Cardiac muscle cell (in vitro differentiated cells and primary cell): ENCODE data around the gene GPR108. TPM values are rescaled to one million over a fixed set of nuclear protein-coding genes. Genes with fewer than 3 reads are reported as not detected.
"Not testable (repeated sequence)": the region's sequence is repeated elsewhere in the genome, so short reads cannot be mapped to it uniquely, and the experiment has no call there.

Source experiments
- DNase-seq, 2 donors: peaks; one replicate each; pipeline versions ENCODE4 v3.0.0 to v3.0.0-alpha.2; 2010 to 2017; ENCODE audit warnings: low read depth in 1 of 2, low spot score in 1 of 2
- H3K27ac ChIP-seq: fragments of 200-600 bp; sonication (generic); 2 replicates; pipeline ENCODE4 v1.5.1; 2016
- H3K27me3 ChIP-seq: fragments of 200-600 bp; sonication (generic); 2 replicates; pipeline ENCODE4 v1.6.0; 2016; ENCODE audit warnings: control low read depth
- H3K36me3 ChIP-seq: fragments of 200-600 bp; sonication (generic); 2 replicates; pipeline ENCODE4 v1.5.1; 2016; ENCODE audit warnings: control low read depth
- H3K4me1 ChIP-seq: fragments of 200-600 bp; sonication (generic); 2 replicates; pipeline ENCODE4 v1.8.1; 2017; ENCODE audit warnings: low read depth, mild to moderate bottlenecking, mixed run types
- H3K4me3 ChIP-seq: fragments of 200-600 bp; sonication (generic); 2 replicates; pipeline ENCODE4 v1.5.1; 2016; ENCODE audit warnings: mild to moderate bottlenecking
- H3K9me3 ChIP-seq: fragments of 200-600 bp; sonication (generic); 2 replicates; pipeline ENCODE4 v1.5.1; 2017; ENCODE audit warnings: low read depth, mild to moderate bottlenecking, control low read depth
- CTCF ChIP-seq: IDR thresholded peaks from 2 replicates; pipeline ENCODE4 v1.5.1; 2012; ENCODE audit warnings: low read depth, mild to moderate bottlenecking, low read length
- polyA plus RNA-seq: library from polyadenylated mRNA; unstranded; fragments of >200 nt; fragmentation: Nextera tagmentation; extraction: Ambion mirVana; gene quantifications from 2 replicates; pipeline ENCODE4 v1.2.1, GENCODE V29; 2016
- total RNA-seq: library from RNA; depleted of rRNA; stranded (reverse); fragments of >200 nt; gene quantifications from 2 replicates; pipeline ENCODE4 v1.2.3, GENCODE V29; 2016

The GPR108 gene
- total RNA-seq (91.3 and 132 TPM in 2 replicates), polyA plus RNA-seq (113 and 123 TPM in 2 replicates)

- H3K9me3 ChIP-seq, result no peaks in the 10 kb centered on the region
- peak within 1 kb of the TSS; percentile 92 for H3K4me3 ChIP-seq
- H3K36me3 ChIP-seq, result no peaks in the 10 kb centered on the region
- DNase-seq, result peak; percentile 99 to 100
- no peak for TF ChIP-seq CTCF
- H3K4me1 ChIP-seq, result peaks cover 12% of the 10 kb centered on the region
- H3K27me3 ChIP-seq, result no peaks in the 10 kb centered on the region
- peak within 1 kb of the TSS; percentile 98 for H3K27ac ChIP-seq
Observed at GRCh38 chr19:6737284-6737872, at the start of gene GPR108. Gene GPR108 (minus strand): TSS chr19:6737580. CDS start chr19:6737576, 4 bp downstream.

- H3K27me3 ChIP-seq, result no peaks in the 10 kb centered on the region
- no peak overlapping the region for H3K27ac ChIP-seq
- no peak overlapping the region for H3K4me3 ChIP-seq
- no peaks in the 10 kb centered on the region for H3K4me1 ChIP-seq
- TF ChIP-seq CTCF, result no peak
- no peak for DNase-seq
- H3K9me3 ChIP-seq, result no peaks in the 10 kb centered on the region
- H3K36me3 ChIP-seq, result no peaks in the 10 kb centered on the region
Observed at GRCh38 chr19:6779206-6779605, 41.8 kb upstream of the GPR108 start.

GRCh38 chr19:6778386-6778785, 41.0 kb upstream of the GPR108 start:
- no peak for TF ChIP-seq CTCF
- no peaks in the 10 kb centered on the region for H3K4me1 ChIP-seq
- H3K27me3 ChIP-seq, result no peaks in the 10 kb centered on the region
- H3K27ac ChIP-seq, result no peak overlapping the region
- no peak for DNase-seq
- H3K36me3 ChIP-seq, result no peaks in the 10 kb centered on the region
- no peak overlapping the region for H3K4me3 ChIP-seq
- no peaks in the 10 kb centered on the region for H3K9me3 ChIP-seq

GRCh38 chr19:6777434-6777833, 40.1 kb upstream of the GPR108 start:
- no peak for TF ChIP-seq CTCF
- Histone ChIP-seq H3K27ac (no peak overlapping the region), H3K27me3 (no peaks in the 10 kb centered on the region), H3K9me3 (no peaks in the 10 kb centered on the region), H3K36me3 (no peaks in the 10 kb centered on the region), H3K4me3 (no peak overlapping the region), H3K4me1 (no peaks in the 10 kb centered on the region)
- DNase-seq, result no peak

GRCh38 chr19:6776999-6777398, 39.6 kb upstream of the GPR108 start:
- no peaks in the 10 kb centered on the region for H3K36me3 ChIP-seq
- H3K4me3 ChIP-seq, result no peak overlapping the region
- no peak for DNase-seq
- no peaks in the 10 kb centered on the region for H3K4me1 ChIP-seq
- TF ChIP-seq CTCF, result no peak
- no peaks in the 10 kb centered on the region for H3K27me3 ChIP-seq
- no peak overlapping the region for H3K27ac ChIP-seq
- no peaks in the 10 kb centered on the region for H3K9me3 ChIP-seq

- not testable (repeated sequence) for H3K4me1 ChIP-seq, H3K27ac ChIP-seq, H3K36me3 ChIP-seq, H3K4me3 ChIP-seq, H3K9me3 ChIP-seq, DNase-seq, H3K27me3 ChIP-seq
Observed at GRCh38 chr19:6776045-6776444, 38.7 kb upstream of the GPR108 start.
